ENCODE results near the gene WWP2.

- TF ChIP-seq, protein P1, sequence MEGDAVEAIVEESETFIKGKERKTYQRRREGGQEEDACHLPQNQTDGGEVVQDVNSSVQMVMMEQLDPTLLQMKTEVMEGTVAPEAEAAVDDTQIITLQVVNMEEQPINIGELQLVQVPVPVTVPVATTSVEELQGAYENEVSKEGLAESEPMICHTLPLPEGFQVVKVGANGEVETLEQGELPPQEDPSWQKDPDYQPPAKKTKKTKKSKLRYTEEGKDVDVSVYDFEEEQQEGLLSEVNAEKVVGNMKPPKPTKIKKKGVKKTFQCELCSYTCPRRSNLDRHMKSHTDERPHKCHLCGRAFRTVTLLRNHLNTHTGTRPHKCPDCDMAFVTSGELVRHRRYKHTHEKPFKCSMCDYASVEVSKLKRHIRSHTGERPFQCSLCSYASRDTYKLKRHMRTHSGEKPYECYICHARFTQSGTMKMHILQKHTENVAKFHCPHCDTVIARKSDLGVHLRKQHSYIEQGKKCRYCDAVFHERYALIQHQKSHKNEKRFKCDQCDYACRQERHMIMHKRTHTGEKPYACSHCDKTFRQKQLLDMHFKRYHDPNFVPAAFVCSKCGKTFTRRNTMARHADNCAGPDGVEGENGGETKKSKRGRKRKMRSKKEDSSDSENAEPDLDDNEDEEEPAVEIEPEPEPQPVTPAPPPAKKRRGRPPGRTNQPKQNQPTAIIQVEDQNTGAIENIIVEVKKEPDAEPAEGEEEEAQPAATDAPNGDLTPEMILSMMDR (IDR thresholded peaks at IDR 0.05; ENCODE audit: poor library complexity, severe bottlenecking) = no peak
- no peak for TF ChIP-seq EZH2 (IDR thresholded peaks at IDR 0.05; ENCODE audit: borderline replicate concordance, insufficient read depth, low read length, poor library complexity, severe bottlenecking)
- TF ChIP-seq RAD21 (conservative IDR thresholded peaks at IDR 0.05) = no peak
- TF ChIP-seq POLR2AphosphoS5 (IDR thresholded peaks at IDR 0.05) = no peak
- TF ChIP-seq, protein P2, sequence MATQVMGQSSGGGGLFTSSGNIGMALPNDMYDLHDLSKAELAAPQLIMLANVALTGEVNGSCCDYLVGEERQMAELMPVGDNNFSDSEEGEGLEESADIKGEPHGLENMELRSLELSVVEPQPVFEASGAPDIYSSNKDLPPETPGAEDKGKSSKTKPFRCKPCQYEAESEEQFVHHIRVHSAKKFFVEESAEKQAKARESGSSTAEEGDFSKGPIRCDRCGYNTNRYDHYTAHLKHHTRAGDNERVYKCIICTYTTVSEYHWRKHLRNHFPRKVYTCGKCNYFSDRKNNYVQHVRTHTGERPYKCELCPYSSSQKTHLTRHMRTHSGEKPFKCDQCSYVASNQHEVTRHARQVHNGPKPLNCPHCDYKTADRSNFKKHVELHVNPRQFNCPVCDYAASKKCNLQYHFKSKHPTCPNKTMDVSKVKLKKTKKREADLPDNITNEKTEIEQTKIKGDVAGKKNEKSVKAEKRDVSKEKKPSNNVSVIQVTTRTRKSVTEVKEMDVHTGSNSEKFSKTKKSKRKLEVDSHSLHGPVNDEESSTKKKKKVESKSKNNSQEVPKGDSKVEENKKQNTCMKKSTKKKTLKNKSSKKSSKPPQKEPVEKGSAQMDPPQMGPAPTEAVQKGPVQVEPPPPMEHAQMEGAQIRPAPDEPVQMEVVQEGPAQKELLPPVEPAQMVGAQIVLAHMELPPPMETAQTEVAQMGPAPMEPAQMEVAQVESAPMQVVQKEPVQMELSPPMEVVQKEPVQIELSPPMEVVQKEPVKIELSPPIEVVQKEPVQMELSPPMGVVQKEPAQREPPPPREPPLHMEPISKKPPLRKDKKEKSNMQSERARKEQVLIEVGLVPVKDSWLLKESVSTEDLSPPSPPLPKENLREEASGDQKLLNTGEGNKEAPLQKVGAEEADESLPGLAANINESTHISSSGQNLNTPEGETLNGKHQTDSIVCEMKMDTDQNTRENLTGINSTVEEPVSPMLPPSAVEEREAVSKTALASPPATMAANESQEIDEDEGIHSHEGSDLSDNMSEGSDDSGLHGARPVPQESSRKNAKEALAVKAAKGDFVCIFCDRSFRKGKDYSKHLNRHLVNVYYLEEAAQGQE (IDR thresholded peaks at IDR 0.05; ENCODE audit: borderline replicate concordance) = no peak
- no peak for TF ChIP-seq MXI1 (conservative IDR thresholded peaks at IDR 0.05; ENCODE audit: poor library complexity, severe bottlenecking)
- no peak for TF ChIP-seq SMC3 (conservative IDR thresholded peaks at IDR 0.05; ENCODE audit: poor library complexity)
Measured at GRCh38 chr16:69927056-69927757, 165.1 kb downstream of the WWP2 start.
